ENCODE measurements around the gene TPST1.

- TF ChIP-seq CTCF (IDR thresholded peaks at IDR 0.05; ENCODE audit: low read depth, low read length) = no peak
- no peak for TF ChIP-seq EZH2phosphoT487 (IDR thresholded peaks at IDR 0.05; ENCODE audit: low read depth)
Measured at GRCh38 chr7:66330961-66331360, 125.8 kb downstream of the TPST1 start.
